Measurements from ENCODE around the gene ANO6.
"Not testable (repeated sequence)": the region's sequence is repeated elsewhere in the genome, so short reads cannot be mapped to it uniquely, and the experiment has no call there.

The ANO6 gene

GRCh38 chr12:45381351-45381750, 165.5 kb downstream of the ANO6 start:
- H3K4me1 ChIP-seq (ENCODE audit: control insufficient read depth, insufficient read depth, low read length) = no peaks in the 10 kb centered on the region
- no peak overlapping the region for H3K9ac ChIP-seq (ENCODE audit: low read length)
- H3K27me3 ChIP-seq (ENCODE audit: control insufficient read depth, insufficient read depth, low read length) = no peaks in the 10 kb centered on the region
- H3K36me3 ChIP-seq (ENCODE audit: control insufficient read depth, insufficient read depth, low read length) = peaks cover 65% of the 10 kb centered on the region
- H3K27ac ChIP-seq (ENCODE audit: low read depth, low read length) = no peak overlapping the region
- H3K4me3 ChIP-seq (ENCODE audit: low read depth, low read length) = no peak overlapping the region
- no peaks in the 10 kb centered on the region for H3K9me3 ChIP-seq (ENCODE audit: control insufficient read depth, insufficient read depth, low read depth, low read length)

DNA sequence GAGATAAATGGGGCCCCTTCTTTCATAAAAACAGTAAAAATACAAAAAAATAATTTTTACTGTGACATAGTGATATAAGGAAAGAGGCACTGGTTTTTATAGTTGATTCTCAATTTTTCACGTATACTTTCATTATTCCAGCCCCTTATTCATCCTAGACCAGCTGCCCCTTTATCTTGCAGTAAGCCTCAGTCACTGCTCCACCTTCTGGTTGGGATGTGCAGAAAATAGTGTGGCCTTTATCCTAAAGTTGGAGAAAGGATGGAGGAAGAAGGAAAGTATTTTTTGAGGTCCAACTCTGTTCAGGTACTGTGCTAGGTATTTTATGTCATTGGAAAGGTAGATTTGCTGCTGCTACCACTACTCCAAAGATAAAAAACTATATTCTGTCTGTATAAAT, 172.7 kb downstream of the ANO6 start:
- Histone ChIP-seq H3K36me3 (ENCODE audit: control insufficient read depth, insufficient read depth, low read length) (peaks cover 55% of the 10 kb centered on the region), H3K27ac (ENCODE audit: low read depth, low read length) (no peak overlapping the region), H3K4me3 (ENCODE audit: low read depth, low read length) (no peak overlapping the region), H3K9ac (ENCODE audit: low read length) (no peak overlapping the region), H3K9me3 (ENCODE audit: control insufficient read depth, insufficient read depth, low read depth, low read length) (no peaks in the 10 kb centered on the region), H3K4me1 (ENCODE audit: control insufficient read depth, insufficient read depth, low read length) (peaks cover 7% of the 10 kb centered on the region; the same call in 1 of the 2 replicates), H3K27me3 (ENCODE audit: control insufficient read depth, insufficient read depth, low read length) (no peaks in the 10 kb centered on the region)

DNA sequence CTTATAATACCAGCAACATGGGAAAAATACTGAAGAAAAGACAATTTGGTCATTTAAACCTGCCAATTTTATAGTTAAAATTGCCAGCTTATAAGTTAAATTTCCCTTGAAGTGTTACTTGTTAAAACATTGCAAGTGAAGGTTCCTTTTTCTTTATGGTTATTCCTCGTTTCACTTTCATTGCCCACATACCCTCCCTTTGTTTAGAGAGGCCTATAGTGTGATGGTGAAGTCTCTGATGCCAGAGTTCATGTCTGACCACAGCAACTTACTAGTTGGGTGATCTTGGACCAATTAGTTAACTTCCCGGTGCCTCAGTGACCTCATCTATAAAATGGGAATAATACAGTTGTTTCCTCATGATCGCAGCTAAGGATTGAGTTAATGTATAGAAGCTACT, 173.5 kb downstream of the ANO6 start:
- no peaks in the 10 kb centered on the region for H3K27me3 ChIP-seq (ENCODE audit: control insufficient read depth, insufficient read depth, low read length)
- no peaks in the 10 kb centered on the region for H3K9me3 ChIP-seq (ENCODE audit: control insufficient read depth, insufficient read depth, low read depth, low read length)
- H3K4me1 ChIP-seq (ENCODE audit: control insufficient read depth, insufficient read depth, low read length) = peaks cover 7% of the 10 kb centered on the region; the same call in 1 of the 2 replicates
- H3K27ac ChIP-seq (ENCODE audit: low read depth, low read length) = no peak overlapping the region
- no peak overlapping the region for H3K4me3 ChIP-seq (ENCODE audit: low read depth, low read length)
- H3K9ac ChIP-seq (ENCODE audit: low read length) = no peak overlapping the region
- peaks cover 48% of the 10 kb centered on the region for H3K36me3 ChIP-seq (ENCODE audit: control insufficient read depth, insufficient read depth, low read length)

- H3K9ac ChIP-seq (ENCODE audit: low read length); H3K27me3 ChIP-seq (ENCODE audit: control insufficient read depth, insufficient read depth, low read length); H3K9me3 ChIP-seq (ENCODE audit: control insufficient read depth, insufficient read depth, low read depth, low read length); H3K27ac ChIP-seq (ENCODE audit: low read depth, low read length); H3K4me3 ChIP-seq (ENCODE audit: low read depth, low read length); H3K4me1 ChIP-seq (ENCODE audit: control insufficient read depth, insufficient read depth, low read length): not testable (repeated sequence)
- H3K36me3 ChIP-seq (ENCODE audit: control insufficient read depth, insufficient read depth, low read length) = peaks cover 17% of the 10 kb centered on the region
Observed at GRCh38 chr12:45397499-45397898, 181.6 kb downstream of the ANO6 start.

DNA sequence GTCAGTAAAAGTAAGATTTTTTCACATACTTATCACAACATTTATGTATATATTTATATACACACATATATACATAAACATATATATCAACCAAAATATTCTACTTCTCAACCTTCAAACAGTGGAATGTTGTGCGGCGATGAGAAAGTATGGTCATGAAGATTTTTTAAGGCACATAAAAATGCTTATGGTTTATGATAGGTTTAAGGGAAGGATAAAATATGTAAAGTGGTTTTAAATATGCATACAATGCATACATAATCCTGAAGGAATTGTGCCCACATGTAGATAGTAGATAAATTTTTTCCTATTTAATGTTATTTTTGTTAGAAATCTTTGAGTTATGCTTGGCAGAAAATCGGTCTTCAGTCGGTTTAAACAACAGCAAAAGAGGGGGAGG, 182.7 kb downstream of the ANO6 start:
- no peak overlapping the region for H3K4me3 ChIP-seq (ENCODE audit: low read depth, low read length)
- H3K9ac ChIP-seq (ENCODE audit: low read length) = no peak overlapping the region
- H3K27ac ChIP-seq (ENCODE audit: low read depth, low read length) = no peak overlapping the region
- no peaks in the 10 kb centered on the region for H3K27me3 ChIP-seq (ENCODE audit: control insufficient read depth, insufficient read depth, low read length)
- H3K4me1 ChIP-seq (ENCODE audit: control insufficient read depth, insufficient read depth, low read length) = no peaks in the 10 kb centered on the region
- H3K9me3 ChIP-seq (ENCODE audit: control insufficient read depth, insufficient read depth, low read depth, low read length) = no peaks in the 10 kb centered on the region
- peaks cover 23% of the 10 kb centered on the region for H3K36me3 ChIP-seq (ENCODE audit: control insufficient read depth, insufficient read depth, low read length)

DNA sequence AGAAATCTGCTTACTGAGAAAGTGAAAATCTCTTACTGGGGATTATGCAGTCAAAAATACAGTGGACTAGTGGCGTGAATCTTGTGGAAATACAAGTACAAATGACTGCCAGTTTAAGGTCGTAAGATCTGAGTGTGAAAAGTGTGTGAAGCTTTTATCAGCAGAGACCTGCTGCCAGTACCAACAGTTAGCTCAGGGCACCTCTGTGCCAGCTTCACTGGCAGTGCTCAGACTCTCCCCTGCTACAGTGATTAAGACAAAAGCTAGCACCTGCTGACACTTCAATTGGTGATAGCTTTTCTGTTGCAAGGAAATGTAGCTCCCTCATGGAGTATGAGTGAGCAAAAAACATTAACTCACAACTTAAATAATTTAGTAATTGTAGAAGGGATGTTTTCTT, 185.1 kb downstream of the ANO6 start:
- Histone ChIP-seq H3K36me3 (ENCODE audit: control insufficient read depth, insufficient read depth, low read length) (peaks cover 44% of the 10 kb centered on the region), H3K27me3 (ENCODE audit: control insufficient read depth, insufficient read depth, low read length) (no peaks in the 10 kb centered on the region), H3K27ac (ENCODE audit: low read depth, low read length) (no peak overlapping the region), H3K9me3 (ENCODE audit: control insufficient read depth, insufficient read depth, low read depth, low read length) (no peaks in the 10 kb centered on the region), H3K9ac (ENCODE audit: low read length) (no peak overlapping the region), H3K4me1 (ENCODE audit: control insufficient read depth, insufficient read depth, low read length) (no peaks in the 10 kb centered on the region), H3K4me3 (ENCODE audit: low read depth, low read length) (no peak overlapping the region)

GRCh38 chr12:45402288-45402687, 186.4 kb downstream of the ANO6 start:
- Histone ChIP-seq H3K9me3 (ENCODE audit: control insufficient read depth, insufficient read depth, low read depth, low read length) (no peaks in the 10 kb centered on the region), H3K36me3 (ENCODE audit: control insufficient read depth, insufficient read depth, low read length) (peaks cover 53% of the 10 kb centered on the region), H3K27me3 (ENCODE audit: control insufficient read depth, insufficient read depth, low read length) (no peaks in the 10 kb centered on the region), H3K27ac (ENCODE audit: low read depth, low read length) (no peak overlapping the region), H3K9ac (ENCODE audit: low read length) (no peak overlapping the region), H3K4me1 (ENCODE audit: control insufficient read depth, insufficient read depth, low read length) (no peaks in the 10 kb centered on the region), H3K4me3 (ENCODE audit: low read depth, low read length) (no peak overlapping the region)

- no peaks in the 10 kb centered on the region for H3K27me3 ChIP-seq (ENCODE audit: control insufficient read depth, insufficient read depth, low read length)
- H3K4me3 ChIP-seq (ENCODE audit: low read depth, low read length) = no peak overlapping the region
- H3K9ac ChIP-seq (ENCODE audit: low read length) = no peak overlapping the region
- H3K36me3 ChIP-seq (ENCODE audit: control insufficient read depth, insufficient read depth, low read length) = peaks cover 89% of the 10 kb centered on the region
- no peaks in the 10 kb centered on the region for H3K4me1 ChIP-seq (ENCODE audit: control insufficient read depth, insufficient read depth, low read length)
- no peaks in the 10 kb centered on the region for H3K9me3 ChIP-seq (ENCODE audit: control insufficient read depth, insufficient read depth, low read depth, low read length)
- H3K27ac ChIP-seq (ENCODE audit: low read depth, low read length) = no peak overlapping the region
Observed at GRCh38 chr12:45406988-45407850, 191.3 kb downstream of the ANO6 start.

DNA sequence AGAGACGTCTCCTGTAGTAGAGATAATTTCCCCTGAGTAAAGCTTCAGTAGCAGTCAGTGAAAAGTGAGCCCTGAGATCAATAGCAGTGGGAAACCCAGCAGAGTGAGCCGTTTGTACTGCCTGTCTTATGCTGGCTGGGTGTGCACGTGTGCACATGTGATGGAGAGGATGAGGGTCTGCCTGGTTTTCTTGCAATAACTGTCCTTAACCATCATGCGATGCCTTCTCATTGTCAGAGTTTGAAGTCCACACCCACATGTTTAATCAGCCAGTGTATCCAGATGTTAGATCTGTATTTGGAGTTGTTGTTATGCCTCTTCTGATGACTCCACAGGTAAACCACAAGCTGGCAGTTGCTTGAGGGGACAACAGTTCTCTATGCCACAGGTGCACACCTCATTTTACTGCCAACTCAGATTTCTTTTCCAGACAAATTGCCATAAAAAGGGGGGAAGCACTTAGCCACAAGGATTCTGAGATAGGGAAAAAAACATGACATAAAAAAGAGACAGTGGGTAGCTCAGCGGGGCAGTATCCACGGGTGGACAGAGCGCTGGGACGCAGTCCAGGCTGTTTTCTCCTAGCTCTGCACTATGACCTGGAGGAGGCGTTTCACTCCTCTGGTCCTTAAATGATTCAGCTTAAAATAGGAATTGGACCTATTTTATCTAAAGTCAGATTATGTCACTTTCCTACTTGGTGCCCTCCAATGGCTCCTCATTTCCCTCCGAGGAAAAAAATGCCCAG, 192.3 kb downstream of the ANO6 start:
- Histone ChIP-seq H3K27me3 (ENCODE audit: control insufficient read depth, insufficient read depth, low read length) (no peaks in the 10 kb centered on the region), H3K36me3 (ENCODE audit: control insufficient read depth, insufficient read depth, low read length) (peaks cover 89% of the 10 kb centered on the region), H3K4me1 (ENCODE audit: control insufficient read depth, insufficient read depth, low read length) (no peaks in the 10 kb centered on the region), H3K9me3 (ENCODE audit: control insufficient read depth, insufficient read depth, low read depth, low read length) (no peaks in the 10 kb centered on the region), H3K4me3 (ENCODE audit: low read depth, low read length) (no peak overlapping the region), H3K9ac (ENCODE audit: low read length) (no peak overlapping the region), H3K27ac (ENCODE audit: low read depth, low read length) (no peak overlapping the region)

DNA sequence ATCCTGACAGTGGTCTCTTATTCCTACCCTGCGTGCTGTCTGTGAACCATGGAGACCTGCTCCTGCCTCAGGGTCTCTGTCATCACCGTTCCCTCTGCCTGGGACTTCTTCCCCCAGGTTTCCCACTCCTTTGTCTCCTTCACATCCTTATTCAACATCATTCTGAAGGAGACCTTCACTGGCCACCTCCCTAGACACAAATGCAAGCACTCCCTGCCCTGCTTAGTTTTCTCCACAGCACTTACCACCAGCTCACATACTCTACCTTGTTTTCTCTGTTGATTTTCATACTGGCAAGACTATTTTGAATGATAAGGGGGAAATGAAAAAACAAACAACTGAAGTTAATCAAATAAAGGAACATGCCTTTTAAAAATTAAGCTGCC, 192.8 kb downstream of the ANO6 start:
- peaks cover 88% of the 10 kb centered on the region for H3K36me3 ChIP-seq (ENCODE audit: control insufficient read depth, insufficient read depth, low read length)
- no peak overlapping the region for H3K4me3 ChIP-seq (ENCODE audit: low read depth, low read length)
- H3K4me1 ChIP-seq (ENCODE audit: control insufficient read depth, insufficient read depth, low read length) = no peaks in the 10 kb centered on the region
- H3K9me3 ChIP-seq (ENCODE audit: control insufficient read depth, insufficient read depth, low read depth, low read length) = no peaks in the 10 kb centered on the region
- H3K27me3 ChIP-seq (ENCODE audit: control insufficient read depth, insufficient read depth, low read length) = no peaks in the 10 kb centered on the region
- H3K27ac ChIP-seq (ENCODE audit: low read depth, low read length) = no peak overlapping the region
- H3K9ac ChIP-seq (ENCODE audit: low read length) = no peak overlapping the region

- peaks cover 80% of the 10 kb centered on the region for H3K36me3 ChIP-seq (ENCODE audit: control insufficient read depth, insufficient read depth, low read length)
- no peaks in the 10 kb centered on the region for H3K9me3 ChIP-seq (ENCODE audit: control insufficient read depth, insufficient read depth, low read depth, low read length)
- H3K27me3 ChIP-seq (ENCODE audit: control insufficient read depth, insufficient read depth, low read length) = no peaks in the 10 kb centered on the region
- no peak overlapping the region for H3K4me3 ChIP-seq (ENCODE audit: low read depth, low read length)
- H3K4me1 ChIP-seq (ENCODE audit: control insufficient read depth, insufficient read depth, low read length) = no peaks in the 10 kb centered on the region
- H3K27ac ChIP-seq (ENCODE audit: low read depth, low read length) = no peak overlapping the region
- no peak overlapping the region for H3K9ac ChIP-seq (ENCODE audit: low read length)
Observed at GRCh38 chr12:45409966-45410365, 194.1 kb downstream of the ANO6 start.
